NCI-H146 treated with DMSO at 0.1 percent for 48 hours (cell line): ENCODE measurements around the gene ARHGAP23.
"Not testable (repeated sequence)": the region's sequence is repeated elsewhere in the genome, so short reads cannot be mapped to it uniquely, and the experiment has no call there.

Experiments
- DNase-seq: peaks from one replicate; lab custom pipeline; 2025; ENCODE audit not compliant: unreplicated experiment; lab: John Stamatoyannopoulos, UW

The ARHGAP23 gene

DNA sequence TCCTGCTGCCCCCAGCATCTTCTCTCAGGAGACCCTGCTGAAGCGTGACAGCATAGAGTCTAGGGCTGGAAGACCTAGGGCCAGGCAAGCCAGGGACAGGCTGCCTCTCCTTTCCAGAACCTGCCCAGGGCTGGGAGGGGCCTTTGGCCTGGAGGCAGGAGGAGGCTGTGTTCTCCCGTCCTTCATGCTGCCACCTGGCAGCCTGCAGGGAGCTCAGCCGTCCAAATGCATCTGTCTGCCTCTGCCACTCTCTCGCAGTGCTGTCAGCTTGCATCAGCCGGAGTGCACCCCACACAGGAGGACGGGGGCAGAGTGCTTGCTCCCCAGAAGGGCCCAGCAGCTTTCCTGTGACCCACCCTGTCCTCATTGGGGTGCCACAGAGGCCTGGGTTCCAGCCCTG, 31.3 kb downstream of the ARHGAP23 start:
- DNase-seq, result no peak

DNA sequence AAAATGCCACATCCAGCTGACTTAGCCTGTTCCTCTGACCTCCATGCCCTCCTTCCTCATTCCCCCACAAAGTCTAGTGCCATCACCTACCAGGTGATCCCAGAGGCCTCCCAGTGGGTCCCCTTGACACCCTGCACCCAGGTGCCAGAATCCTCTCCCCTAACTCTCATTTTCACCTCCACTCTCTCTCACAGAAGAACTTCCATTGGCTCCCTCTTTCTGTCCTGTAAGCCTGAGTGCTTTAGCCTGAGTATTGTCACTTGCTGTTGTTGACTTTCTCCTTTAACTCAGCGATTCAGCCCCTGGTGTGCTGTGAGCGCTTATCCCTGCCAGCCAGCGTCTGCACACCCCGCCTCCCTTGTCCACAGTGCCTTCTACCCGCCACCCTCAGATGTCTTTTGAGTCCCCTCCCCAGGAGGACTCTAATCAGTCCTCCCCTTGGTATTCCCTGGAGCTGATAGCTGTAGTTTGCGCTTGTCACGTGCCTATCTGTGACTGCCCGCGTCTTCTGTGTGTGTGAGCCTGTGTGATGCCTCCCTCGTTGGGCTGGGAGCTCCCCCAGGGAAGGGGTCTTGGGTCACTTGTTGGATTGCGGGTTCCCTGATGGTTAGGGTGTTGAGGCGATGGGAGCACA, 31.9 kb downstream of the ARHGAP23 start:
- DNase-seq, result no peak

DNA sequence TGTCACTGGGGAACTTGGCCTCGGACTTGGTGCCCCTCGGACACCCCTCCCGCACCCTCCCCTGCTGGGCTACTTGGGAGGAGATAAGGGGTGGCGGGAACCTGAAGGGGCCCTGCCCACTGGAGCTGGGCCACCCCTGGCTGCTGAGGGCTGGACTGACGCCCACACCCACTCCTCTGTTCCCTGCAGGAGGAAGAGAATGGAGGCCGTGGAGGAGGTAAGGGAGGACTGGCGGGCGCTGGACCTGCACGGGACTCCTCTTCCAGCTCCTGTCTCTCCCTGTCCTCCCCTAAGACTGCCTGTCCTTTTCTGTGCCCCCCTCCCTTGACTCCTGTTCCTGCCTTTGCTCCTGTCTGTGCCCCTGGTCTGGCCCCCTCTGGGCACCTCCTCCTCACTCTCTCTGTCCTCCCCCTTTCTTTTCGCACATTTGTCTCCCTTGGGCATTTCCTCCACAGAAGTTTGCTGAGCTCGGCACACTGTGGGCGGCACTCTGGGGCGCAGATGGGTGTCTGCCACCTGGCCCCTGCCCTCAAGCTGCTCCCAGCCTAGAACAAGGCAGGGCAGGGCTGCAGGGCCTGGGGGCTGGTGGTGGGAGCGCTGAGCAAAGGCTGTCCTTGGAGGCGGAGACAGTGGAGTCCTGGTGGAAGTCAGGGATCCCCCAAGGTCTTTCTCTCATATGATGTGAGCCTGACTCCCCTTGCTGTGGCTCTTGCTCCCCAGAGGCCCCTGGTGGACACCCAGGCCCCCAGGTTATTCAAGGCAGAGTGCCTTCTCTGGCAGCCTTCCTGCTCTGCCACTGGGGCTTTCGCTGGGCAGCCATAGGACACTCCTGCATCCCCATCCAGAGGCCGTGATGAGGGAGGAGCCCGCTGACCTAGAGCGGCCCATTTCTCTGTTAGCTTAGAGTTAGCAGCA, 32.7 kb downstream of the ARHGAP23 start:
- no peak for DNase-seq

DNA sequence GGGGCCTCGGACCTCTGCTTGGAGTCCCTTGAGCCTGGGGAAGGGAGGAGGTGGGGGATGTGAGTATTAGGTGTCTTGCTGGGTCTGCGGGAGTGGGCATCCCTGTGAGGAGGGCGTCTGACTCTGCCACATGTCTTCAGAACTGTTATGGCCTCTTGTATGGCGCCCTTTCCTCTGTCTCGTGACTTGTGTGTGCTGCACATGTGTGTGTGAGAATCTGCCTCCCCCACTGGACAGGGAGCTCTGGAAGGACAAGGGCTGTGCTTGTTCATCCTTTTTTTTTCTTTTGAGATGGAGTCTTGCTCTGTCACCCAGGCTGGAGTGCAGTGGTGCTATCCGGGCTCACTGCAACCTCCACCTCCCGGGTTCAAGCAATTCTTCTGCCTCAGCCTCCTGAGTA, 33.4 kb downstream of the ARHGAP23 start:
- DNase-seq, result no peak

DNA sequence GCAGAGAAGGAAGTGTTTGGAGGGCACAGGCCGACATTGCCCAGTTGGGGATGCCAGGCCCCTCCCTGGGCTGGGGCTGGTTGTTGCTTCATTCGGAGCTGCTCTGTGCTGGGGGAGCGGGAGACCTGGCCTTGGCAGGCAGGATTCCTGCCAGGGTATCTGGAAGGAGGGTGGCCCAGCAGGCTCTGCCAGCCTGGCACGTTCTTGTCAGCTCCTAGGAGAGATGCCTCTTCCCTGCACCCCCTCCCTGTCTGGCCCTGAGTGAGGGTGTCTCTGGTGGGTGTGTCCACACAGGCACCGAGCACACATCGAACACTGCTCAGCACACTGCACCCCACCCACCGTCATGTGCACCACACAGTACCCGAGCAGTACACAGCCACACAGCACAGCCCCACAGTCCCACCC, 35.2 kb downstream of the ARHGAP23 start:
- no peak for DNase-seq

DNA sequence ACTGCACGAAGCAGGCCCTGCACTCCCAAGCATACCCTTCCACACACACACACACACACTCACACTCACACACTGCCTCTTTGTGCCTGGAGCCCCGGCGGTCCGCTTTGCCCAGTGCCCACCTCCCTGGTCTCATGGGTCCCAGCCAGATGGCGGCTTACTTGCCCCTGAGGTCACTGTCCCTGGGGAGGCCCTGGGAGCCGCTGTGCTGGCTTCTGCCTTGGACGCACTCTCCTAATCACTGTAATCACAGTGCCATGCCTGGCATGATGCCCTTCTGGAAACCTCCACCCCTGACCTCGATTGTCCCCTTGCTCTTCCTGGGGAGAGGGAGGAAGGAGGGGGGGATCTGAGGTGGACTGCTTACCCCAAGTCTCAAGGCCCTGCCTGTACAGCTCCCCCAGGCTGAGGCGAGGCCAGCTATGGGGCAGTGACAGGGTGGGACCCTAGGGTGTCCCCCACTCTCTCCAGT, 36.0 kb downstream of the ARHGAP23 start:
- no peak for DNase-seq

DNA sequence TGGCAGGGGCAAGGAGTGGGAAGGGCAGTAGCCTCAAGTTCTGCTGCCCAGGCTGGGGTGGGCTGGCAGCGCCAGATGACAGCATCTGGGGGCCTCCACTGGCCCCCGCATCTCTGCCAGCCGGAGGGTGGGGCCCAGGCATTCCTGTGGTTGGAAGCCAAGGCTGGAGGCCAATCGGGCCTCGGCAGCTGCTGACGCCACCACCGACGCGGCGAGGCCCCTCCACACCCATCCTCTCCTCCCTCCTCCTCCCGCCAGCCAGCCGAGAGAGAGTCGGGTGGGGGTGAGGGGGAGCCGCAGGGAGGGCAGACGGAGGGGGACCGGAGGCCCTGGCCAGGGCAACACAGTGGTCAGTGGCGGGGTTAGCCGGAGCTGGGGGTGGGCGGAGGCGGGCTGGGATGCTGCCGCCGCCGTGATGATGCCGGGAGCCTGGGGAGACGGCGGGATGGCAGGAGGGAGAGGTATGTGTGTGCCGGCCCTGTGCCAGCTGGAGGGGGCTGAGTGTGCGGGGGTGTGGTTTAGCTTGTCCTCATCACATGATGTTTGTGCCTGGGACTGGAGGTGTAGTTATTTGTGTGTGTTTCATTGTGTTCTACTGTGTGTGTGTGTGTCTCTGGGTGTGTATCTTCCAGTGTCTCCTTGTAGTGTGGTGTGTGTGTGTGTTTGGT, 36.6 kb downstream of the ARHGAP23 start:
- DNase-seq, result no peak

DNA sequence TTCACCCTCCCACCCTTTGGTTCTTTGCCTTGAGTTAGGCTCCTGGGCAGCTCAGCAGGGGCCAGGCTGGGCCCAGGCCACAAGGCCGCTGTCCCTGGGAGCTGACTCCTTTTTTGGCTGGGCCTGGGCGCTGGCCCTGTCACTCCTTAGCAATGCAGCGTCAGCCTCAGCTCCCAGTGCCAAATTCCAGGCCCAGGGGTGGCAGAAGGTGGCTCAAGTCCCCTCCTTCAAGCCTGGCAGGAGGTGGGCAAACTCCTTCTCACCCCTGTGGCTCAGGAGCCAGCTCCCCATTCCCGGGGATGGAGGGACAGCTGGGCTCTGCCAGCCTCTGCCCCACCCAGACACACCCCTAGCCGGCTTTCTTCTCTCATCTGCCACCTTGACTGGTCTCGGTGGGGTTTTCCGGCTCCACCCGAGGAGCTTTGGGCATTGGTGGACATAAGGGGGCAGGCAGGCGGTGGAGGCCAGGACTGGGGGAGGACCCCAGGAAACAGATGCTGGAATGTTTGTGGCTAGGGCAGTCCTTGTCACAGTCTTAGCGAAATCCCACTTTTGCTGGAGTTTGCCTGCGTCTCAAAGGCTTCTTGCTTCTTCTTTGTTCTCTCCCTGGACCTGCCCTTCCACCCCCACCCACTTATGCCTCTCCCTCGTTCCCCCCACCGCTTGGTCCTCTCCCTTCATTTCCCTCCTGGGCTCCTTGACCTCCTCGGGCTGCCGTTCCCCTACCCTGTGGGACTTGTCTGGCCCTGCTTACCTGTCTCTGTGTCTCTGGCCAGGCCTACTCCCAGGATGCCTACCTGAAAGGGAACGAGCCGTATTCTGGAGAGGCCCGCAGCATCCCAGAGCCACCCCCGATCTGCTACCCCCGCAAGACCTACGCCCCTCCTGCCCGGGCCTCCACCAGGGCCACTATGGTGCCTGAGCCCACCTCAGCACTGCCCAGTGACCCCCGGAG, 37.4 kb downstream of the ARHGAP23 start:
- DNase-seq, result no peak

DNA sequence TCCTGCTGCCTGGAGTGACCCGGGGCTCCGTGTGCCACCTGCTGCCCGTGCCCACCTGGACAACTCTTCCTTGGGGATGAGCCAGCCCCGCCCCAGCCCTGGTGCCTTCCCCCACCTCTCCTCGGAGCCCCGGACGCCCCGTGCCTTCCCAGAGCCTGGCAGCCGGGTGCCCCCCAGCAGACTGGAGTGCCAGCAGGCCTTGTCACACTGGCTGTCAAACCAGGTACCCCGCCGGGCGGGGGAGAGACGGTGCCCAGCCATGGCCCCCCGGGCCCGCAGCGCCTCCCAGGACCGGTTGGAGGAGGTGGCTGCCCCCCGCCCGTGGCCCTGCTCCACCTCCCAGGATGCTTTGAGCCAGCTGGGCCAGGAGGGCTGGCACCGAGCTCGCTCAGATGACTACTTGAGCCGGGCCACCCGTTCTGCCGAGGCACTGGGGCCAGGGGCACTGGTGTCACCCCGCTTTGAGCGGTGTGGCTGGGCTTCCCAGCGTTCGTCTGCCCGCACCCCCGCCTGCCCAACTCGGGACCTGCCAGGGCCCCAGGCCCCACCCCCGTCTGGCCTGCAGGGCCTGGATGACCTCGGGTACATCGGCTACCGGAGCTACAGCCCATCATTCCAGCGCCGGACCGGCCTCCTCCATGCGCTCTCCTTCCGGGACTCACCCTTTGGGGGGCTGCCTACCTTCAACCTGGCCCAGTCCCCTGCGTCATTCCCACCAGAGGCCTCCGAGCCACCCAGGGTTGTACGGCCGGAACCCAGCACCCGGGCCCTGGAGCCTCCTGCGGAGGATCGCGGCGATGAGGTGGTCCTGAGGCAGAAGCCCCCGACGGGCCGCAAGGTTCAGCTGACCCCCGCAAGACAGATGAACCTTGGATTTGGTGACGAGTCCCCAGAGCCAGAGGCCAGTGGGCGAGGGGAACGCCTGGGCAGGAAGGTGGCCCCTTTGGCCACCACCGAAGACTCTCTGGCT, 38.4 kb downstream of the ARHGAP23 start:
- DNase-seq, result no peak

DNA sequence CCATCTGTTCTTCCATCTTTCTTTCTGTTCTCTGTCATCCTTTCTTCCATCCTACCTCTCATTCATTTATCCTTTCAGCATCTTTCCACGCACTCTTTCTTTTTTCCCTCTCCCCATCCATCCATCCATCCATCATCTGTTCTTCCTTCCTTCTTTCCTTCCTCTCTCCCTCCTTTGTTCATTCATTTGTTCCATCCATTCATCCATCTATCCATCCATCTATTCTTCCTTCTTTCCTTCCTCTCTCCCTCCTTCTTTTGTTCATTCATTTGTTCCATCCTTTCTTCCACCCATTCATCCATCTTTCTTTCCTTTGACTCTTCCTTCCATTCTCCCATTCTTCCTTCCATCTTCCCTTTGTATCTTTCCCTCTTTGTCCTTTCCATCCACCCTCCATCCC, 39.2 kb downstream of the ARHGAP23 start:
- no peak for DNase-seq

DNA sequence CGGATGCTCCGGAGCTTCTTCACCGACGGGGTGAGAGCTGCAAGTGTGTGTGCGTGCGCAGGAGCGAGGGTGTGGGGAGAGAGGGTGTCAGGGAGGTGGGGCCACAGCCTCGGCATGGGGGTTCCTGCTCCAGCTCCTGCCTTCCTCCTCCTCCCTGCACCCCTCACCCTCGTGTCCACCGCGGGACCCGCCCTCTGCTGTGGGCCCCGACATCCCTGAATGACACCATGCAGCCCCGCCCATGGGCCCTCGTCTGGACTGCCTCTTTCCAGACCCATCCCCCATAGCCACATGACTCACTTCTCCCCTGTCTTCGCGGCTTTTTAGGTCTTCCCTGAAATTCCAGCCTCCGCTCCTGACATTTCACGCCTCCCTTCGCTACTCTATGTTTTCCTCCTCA, 41.6 kb downstream of the ARHGAP23 start:
- DNase-seq, result no peak

DNA sequence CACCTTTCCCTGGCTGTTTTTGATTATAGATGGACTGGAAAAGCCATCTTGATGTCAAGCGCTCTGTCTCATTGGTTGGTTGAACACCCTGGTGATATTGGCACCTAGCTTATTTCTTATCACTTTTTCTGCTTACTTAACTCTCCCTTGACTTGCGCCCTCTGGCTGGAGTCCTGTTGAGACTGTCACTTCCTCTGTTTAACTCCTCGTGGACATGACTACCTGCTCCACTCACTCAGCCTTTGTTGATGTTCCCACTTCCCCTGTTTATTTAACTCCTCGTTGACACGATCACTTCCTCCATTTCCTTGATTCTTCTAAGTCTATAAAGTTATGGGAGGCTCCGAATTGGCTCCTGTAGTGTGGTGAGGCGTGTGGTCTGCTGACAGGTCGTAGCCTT, 43.0 kb downstream of the ARHGAP23 start:
- DNase-seq, result not testable (repeated sequence)

DNA sequence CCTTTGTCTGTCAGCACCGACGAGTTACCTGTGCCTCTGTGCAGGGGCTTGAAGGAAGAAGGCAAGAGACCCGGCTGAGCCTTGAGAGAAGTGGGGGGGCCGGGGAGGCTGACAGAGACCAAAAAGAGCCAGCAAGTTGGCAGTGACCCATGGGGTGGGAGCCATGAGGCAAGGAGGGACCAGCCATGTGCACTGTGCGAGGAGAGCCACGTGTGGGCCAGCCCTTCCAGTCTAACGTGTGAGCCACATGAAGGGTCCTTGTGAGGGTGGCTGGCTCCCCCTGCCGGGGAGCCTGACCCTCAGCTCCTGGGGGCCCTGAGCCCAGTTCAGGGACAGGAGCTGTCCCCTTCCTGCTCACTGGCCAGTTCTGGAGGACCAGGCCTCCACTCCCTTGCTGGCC, 46.4 kb downstream of the ARHGAP23 start:
- not testable (repeated sequence) for DNase-seq

DNA sequence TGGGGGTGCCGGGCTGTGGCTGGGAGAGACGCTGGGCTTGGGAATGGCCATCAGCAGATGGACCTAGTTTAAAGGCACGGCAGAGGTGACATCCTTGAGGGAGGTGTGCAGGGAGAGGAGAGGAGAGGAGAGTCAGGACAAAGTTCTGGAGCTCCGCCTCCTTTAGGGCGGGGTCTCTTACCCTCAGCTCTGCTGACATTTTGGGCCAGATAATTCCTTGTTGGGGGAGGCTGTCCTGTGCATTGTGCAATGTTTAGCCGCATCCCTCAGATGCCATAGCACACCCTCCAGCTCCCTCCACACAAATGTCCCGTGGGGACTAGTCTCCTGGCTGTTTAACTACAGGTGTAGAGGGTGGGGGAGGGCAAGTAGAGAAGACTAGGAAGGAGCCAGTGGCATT, 48.3 kb downstream of the ARHGAP23 start:
- no peak for DNase-seq

DNA sequence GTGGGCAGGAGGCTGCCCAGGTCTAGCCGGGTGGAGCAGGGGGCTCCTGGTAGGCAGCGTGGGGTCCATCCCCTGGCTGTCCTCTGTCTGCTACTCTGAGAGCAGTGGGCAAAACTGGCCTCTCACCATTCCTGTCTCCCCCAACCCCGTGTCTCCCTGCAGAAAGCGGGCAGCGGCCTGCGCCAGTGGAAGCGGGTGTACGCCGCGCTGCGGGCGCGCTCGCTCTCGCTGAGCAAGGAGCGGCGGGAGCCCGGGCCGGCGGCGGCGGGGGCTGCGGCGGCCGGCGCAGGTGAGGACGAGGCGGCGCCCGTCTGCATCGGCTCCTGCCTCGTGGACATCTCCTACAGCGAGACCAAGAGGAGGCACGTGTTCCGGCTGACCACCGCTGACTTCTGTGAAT, 49.2 kb downstream of the ARHGAP23 start:
- DNase-seq, result not testable (repeated sequence)

DNA sequence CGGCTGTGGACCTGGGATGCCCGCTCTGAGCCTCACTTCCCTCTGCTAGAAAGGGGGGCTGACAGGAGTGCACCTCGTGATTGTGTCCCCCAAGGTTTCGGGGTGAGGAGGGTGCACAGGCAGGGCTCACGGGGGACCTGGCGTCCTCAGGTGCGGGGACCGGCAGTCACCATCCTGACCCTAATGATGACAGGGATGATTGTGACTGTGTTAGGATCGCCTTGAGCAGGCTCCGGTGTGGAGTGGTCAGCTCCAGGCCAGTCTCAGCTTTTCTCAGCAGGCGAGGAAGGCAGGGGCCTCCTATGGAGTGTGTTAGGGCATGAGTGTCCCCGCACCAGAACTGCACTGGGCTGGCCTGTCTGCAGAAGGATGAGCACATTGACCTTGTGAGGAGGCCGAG, 49.7 kb downstream of the ARHGAP23 start:
- DNase-seq, result not testable (repeated sequence)

DNA sequence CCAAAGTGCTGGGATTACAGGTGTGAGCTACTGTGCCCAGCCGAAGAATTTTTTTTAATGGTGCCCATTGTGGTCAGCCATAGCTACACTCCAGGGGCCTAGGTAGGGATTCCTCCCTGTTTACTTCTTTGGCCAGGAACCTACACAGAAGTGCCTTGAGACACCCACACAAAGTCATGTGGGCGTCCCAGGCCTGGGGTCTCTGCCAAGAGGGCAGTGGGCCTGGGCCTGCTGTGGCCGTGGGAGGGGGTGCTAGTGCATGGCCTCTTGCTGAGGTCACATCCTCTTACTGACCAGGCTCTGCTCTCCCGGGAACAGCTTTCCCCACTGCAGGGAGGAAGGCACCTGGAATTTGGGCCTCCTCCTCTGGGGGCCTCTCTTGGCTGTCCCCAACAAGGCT, 50.4 kb downstream of the ARHGAP23 start:
- not testable (repeated sequence) for DNase-seq

DNA sequence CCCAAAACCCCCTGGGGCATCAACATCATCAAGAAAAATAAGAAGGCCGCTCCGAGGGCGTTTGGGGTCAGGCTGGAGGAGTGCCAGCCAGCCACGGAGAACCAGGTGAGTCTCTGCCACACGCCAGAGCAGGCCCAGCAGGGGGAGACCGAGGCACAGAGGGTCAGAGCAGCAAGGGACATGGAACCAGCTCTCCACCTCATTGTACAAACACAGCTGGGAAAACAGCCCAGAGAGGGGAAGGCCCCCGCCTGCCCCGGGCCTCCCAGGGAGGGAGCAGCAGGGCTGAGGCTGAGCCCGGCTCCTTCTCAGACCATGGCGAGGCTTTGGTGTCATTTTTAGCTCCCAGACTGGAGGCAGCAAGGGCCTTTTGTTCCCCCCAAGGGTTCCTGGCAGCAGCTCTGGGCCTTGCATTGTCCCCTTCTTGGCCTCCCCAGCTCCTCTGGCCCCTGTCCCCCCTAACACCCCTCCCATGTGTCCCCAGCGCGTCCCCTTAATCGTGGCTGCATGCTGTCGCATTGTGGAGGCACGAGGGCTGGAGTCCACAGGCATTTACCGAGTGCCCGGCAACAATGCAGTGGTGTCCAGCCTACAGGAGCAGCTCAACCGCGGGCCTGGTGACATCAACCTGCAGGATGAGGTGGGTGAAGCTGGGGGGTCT, 53.9 kb downstream of the ARHGAP23 start:
- peak; percentile 64 for DNase-seq

DNA sequence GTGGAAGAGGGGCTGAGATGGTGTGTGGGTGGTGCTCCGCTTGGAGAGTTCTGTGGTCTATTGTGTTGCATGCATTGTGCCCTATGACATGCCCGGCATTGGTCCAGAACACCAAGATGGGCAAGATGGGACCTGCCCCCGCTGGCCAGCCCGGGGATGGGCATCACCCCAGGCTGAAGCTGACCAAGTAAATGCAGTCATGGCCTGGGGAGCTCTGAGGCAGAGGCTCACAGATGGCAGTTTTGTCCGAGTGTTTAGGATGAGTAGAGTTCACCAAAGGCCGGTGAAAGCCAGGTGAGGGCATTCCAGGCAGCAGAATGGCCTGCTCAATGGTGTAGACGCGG, 54.4 kb downstream of the ARHGAP23 start:
- DNase-seq, result not testable (repeated sequence)
